GM23338 (cell line): ENCODE data around the gene MDN1. TPM values are rescaled to one million over a fixed set of nuclear protein-coding genes. Genes with fewer than 3 reads are reported as not detected.

Source experiments
- ATAC-seq: fragments of 200-7000 bp; cut with Tn5 transposase; 3 replicates; pipeline ENCODE4 v1.9.1; 2020
- DNase-seq: peaks from one replicate; pipeline ENCODE4 v3.0.0-alpha.2; 2015; ENCODE audit warnings: low spot score
- H2AFZ ChIP-seq: fragments of 200-600 bp; sonication (generic); 2 replicates; pipeline ENCODE4 v1.8.0; 2016; ENCODE audit warnings: antibody characterized with exemption, mild to moderate bottlenecking, moderate library complexity
- H3F3A ChIP-seq: fragments of 200-600 bp; sonication (generic); replicated peaks from 2 replicates; pipeline ENCODE4 v1.8.0; 2017; ENCODE audit warnings: antibody characterized with exemption, mixed run types, low read depth
- H3K27ac ChIP-seq: fragments of 200-600 bp; sonication (generic); 2 replicates; pipeline ENCODE4 v1.6.1; 2016; ENCODE audit warnings: low read depth
- H3K27me3 ChIP-seq: fragments of 200-600 bp; sonication (generic); 2 replicates; pipeline ENCODE4 v1.8.0; 2016; ENCODE audit warnings: mild to moderate bottlenecking, mixed run types, moderate library complexity; ENCODE audit not compliant: insufficient read depth
- H3K36me3 ChIP-seq: fragments of 200-600 bp; sonication (generic); 2 replicates; pipeline ENCODE4 v1.8.0; 2016; ENCODE audit warnings: mild to moderate bottlenecking; ENCODE audit not compliant: insufficient read depth
- H3K4me1 ChIP-seq: fragments of 200-600 bp; sonication (generic); 2 replicates; pipeline ENCODE4 v1.8.0; 2016; ENCODE audit warnings: mild to moderate bottlenecking, moderate library complexity; ENCODE audit not compliant: insufficient read depth
- H3K4me2 ChIP-seq: fragments of 200-600 bp; sonication (generic); 2 replicates; pipeline ENCODE4 v1.7.1; 2017; ENCODE audit warnings: mixed run types
- H3K4me3 ChIP-seq: fragments of 200-600 bp; sonication (generic); 2 replicates; pipeline ENCODE4 v1.6.1; 2016; ENCODE audit warnings: mixed run types
- H3K79me2 ChIP-seq: fragments of 200-600 bp; sonication (generic); replicated peaks from 2 replicates; pipeline ENCODE4 v1.8.0; 2017; ENCODE audit warnings: mild to moderate bottlenecking; ENCODE audit not compliant: insufficient read depth
- H3K9me2 ChIP-seq: fragments of 200-600 bp; sonication (generic); 2 replicates; pipeline ENCODE4 v1.8.0; 2017; ENCODE audit not compliant: insufficient read depth
- H4K20me1 ChIP-seq: fragments of 200-600 bp; sonication (generic); replicated peaks from 2 replicates; pipeline ENCODE4 v1.8.0; 2017; ENCODE audit warnings: mild to moderate bottlenecking; ENCODE audit not compliant: insufficient read depth
- H3K27ac Mint-ChIP-seq: 2 replicates; pipeline ENCODE4 v1.8.0; 2020; ENCODE audit warnings: inconsistent platforms, mild to moderate bottlenecking, moderate library complexity, mixed read lengths
- H3K27me3 Mint-ChIP-seq: 3 replicates; pipeline ENCODE4 v1.8.0; 2022; ENCODE audit warnings: low read depth, mild to moderate bottlenecking, moderate library complexity, mixed read lengths, inconsistent platforms; ENCODE audit not compliant: insufficient read depth, poor library complexity
- H3K36me3 Mint-ChIP-seq: 3 replicates; pipeline ENCODE4 v1.8.0; 2021; ENCODE audit warnings: low read depth, mild to moderate bottlenecking, inconsistent platforms, moderate library complexity, mixed read lengths
- H3K4me1 Mint-ChIP-seq: 3 replicates; pipeline ENCODE4 v1.8.0; 2020; ENCODE audit warnings: mild to moderate bottlenecking, inconsistent platforms, mixed read lengths
- H3K4me3 Mint-ChIP-seq: 3 replicates; pipeline ENCODE4 v1.8.0; 2021; ENCODE audit warnings: moderate library complexity, mild to moderate bottlenecking, inconsistent platforms, mixed read lengths
- H3K9me3 Mint-ChIP-seq: 3 replicates; pipeline ENCODE4 v1.8.0; 2020; ENCODE audit warnings: moderate library complexity, mild to moderate bottlenecking, inconsistent platforms, mixed read lengths
- CREB1 ChIP-seq: fragments of 250-450 bp; sonication (Bioruptor Pico); IDR thresholded peaks from 2 replicates; pipeline ENCODE4 v1.5.0; 2020; ENCODE audit warnings: low read depth, mild to moderate bottlenecking, moderate library complexity
- EZH2 ChIP-seq: fragments of 200-600 bp; sonication (generic); IDR thresholded peaks from one replicate; pipeline ENCODE4 v1.8.0; 2017; ENCODE audit warnings: antibody characterized with exemption, mild to moderate bottlenecking, low read depth; ENCODE audit not compliant: unreplicated experiment
- EZH2phosphoT487 ChIP-seq: fragments of 200-600 bp; sonication (generic); IDR thresholded peaks from one replicate; pipeline ENCODE4 v1.8.1; 2018; ENCODE audit warnings: antibody characterized with exemption; ENCODE audit not compliant: unreplicated experiment
- JUNB ChIP-seq: IDR thresholded peaks from one replicate; pipeline ENCODE4 v1.6.1; 2016; ENCODE audit warnings: antibody characterized with exemption; ENCODE audit not compliant: unreplicated experiment
- NANOG ChIP-seq: IDR thresholded peaks from 2 replicates; pipeline ENCODE4 v1.6.1; 2016; ENCODE audit warnings: antibody characterized with exemption, borderline replicate concordance
- POLR2AphosphoS5 ChIP-seq: IDR thresholded peaks from 2 replicates; pipeline ENCODE4 v1.6.1; 2016; ENCODE audit warnings: antibody characterized with exemption, low read depth
- STAT1 ChIP-seq: IDR thresholded peaks from one replicate; pipeline ENCODE4 v1.6.1; 2016; ENCODE audit warnings: antibody characterized with exemption; ENCODE audit not compliant: unreplicated experiment
- polyA plus RNA-seq: library from polyadenylated mRNA; unstranded; fragments of >200 nt; fragmentation: Nextera tagmentation; extraction: Ambion mirVana; gene quantifications from 2 replicates; pipeline ENCODE4 v1.2.1, GENCODE V29; 2016
- total RNA-seq: library from RNA; depleted of rRNA; stranded (reverse); fragments of >200 nt; shearing (Covaris generic); gene quantifications from 2 replicates; pipeline ENCODE4 v1.2.3, GENCODE V29; 2014
- TF ChIP-seq, protein P1 (sequence below): fragments of 250-450 bp; sonication (Bioruptor Pico); IDR thresholded peaks from 2 replicates; pipeline ENCODE4 v1.5.0; 2020; ENCODE audit warnings: mild to moderate bottlenecking, moderate library complexity
- TF ChIP-seq, protein P2 (sequence below): IDR thresholded peaks from 2 replicates; pipeline ENCODE4 v1.6.1; 2016; ENCODE audit warnings: antibody characterized with exemption
- TF ChIP-seq, protein P3 (sequence below), 2 experiments: fragments of 200-600 bp in 1 of 2; sonication (generic) in 1 of 2; conservative IDR thresholded peaks; 2 replicates each; pipeline versions ENCODE4 v1.5.1 to v1.6.1; 2016 to 2017; ENCODE audit warnings: antibody characterized with exemption in 2 of 2, low read depth in 2 of 2, mild to moderate bottlenecking in 2 of 2, moderate library complexity in 1 of 2
- TF ChIP-seq, protein P4 (sequence below): IDR thresholded peaks from one replicate; pipeline ENCODE4 v1.6.1; 2018; ENCODE audit warnings: antibody characterized with exemption; ENCODE audit not compliant: unreplicated experiment

MDN1 gene
- total and polyA plus RNA-seq, 2 experiments from 2014 or later, result 165 to 217 TPM

DNA sequence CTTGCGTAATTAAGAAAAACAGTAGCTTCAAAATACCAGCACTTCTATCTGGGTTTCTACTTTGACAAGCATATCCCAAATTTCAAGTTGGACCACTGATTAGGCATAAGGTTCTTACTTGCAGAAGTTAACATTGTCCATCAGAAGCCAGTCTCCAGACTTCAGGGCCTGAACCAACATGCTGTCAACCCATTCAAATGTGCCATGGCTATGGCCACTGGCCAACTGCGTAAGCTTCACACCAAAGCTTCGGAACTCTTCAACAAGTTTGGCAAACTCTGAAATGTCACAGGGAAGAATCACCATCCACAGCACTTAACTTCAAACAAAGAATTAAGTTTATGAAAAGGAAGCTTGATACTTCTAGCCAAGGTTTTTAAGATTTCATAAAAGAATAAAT is 103.1 kb downstream of the MDN1 start:
- Mint-ChIP-seq H3K36me3 (peaks cover 95% of the 10 kb centered on the region), H3K9me3 (no peaks in the 10 kb centered on the region), H3K27me3 (no peaks in the 10 kb centered on the region), H3K4me3 (no peak overlapping the region), H3K27ac (no peak overlapping the region), H3K4me1 (no peaks in the 10 kb centered on the region)
- DNase-seq (no peak), ATAC-seq (no peak)
- Histone ChIP-seq H3K4me2 (no peak overlapping the region), H3K36me3 (peaks cover 95% of the 10 kb centered on the region), H3K9me2 (no peaks in the 10 kb centered on the region), H2AFZ (no peak overlapping the region), H3K4me1 (no peaks in the 10 kb centered on the region), H4K20me1 (0 out of 2 replicates have a peak, but pooled peaks cover 6% of the 10 kb centered on the region), H3K79me2 (no peaks in the 10 kb centered on the region; the same call in 1 of the 2 replicates), H3K27ac (no peak overlapping the region), H3F3A (no peaks in the 10 kb centered on the region), H3K4me3 (no peak overlapping the region), H3K27me3 (no peaks in the 10 kb centered on the region)
- TF ChIP-seq, protein P1, sequence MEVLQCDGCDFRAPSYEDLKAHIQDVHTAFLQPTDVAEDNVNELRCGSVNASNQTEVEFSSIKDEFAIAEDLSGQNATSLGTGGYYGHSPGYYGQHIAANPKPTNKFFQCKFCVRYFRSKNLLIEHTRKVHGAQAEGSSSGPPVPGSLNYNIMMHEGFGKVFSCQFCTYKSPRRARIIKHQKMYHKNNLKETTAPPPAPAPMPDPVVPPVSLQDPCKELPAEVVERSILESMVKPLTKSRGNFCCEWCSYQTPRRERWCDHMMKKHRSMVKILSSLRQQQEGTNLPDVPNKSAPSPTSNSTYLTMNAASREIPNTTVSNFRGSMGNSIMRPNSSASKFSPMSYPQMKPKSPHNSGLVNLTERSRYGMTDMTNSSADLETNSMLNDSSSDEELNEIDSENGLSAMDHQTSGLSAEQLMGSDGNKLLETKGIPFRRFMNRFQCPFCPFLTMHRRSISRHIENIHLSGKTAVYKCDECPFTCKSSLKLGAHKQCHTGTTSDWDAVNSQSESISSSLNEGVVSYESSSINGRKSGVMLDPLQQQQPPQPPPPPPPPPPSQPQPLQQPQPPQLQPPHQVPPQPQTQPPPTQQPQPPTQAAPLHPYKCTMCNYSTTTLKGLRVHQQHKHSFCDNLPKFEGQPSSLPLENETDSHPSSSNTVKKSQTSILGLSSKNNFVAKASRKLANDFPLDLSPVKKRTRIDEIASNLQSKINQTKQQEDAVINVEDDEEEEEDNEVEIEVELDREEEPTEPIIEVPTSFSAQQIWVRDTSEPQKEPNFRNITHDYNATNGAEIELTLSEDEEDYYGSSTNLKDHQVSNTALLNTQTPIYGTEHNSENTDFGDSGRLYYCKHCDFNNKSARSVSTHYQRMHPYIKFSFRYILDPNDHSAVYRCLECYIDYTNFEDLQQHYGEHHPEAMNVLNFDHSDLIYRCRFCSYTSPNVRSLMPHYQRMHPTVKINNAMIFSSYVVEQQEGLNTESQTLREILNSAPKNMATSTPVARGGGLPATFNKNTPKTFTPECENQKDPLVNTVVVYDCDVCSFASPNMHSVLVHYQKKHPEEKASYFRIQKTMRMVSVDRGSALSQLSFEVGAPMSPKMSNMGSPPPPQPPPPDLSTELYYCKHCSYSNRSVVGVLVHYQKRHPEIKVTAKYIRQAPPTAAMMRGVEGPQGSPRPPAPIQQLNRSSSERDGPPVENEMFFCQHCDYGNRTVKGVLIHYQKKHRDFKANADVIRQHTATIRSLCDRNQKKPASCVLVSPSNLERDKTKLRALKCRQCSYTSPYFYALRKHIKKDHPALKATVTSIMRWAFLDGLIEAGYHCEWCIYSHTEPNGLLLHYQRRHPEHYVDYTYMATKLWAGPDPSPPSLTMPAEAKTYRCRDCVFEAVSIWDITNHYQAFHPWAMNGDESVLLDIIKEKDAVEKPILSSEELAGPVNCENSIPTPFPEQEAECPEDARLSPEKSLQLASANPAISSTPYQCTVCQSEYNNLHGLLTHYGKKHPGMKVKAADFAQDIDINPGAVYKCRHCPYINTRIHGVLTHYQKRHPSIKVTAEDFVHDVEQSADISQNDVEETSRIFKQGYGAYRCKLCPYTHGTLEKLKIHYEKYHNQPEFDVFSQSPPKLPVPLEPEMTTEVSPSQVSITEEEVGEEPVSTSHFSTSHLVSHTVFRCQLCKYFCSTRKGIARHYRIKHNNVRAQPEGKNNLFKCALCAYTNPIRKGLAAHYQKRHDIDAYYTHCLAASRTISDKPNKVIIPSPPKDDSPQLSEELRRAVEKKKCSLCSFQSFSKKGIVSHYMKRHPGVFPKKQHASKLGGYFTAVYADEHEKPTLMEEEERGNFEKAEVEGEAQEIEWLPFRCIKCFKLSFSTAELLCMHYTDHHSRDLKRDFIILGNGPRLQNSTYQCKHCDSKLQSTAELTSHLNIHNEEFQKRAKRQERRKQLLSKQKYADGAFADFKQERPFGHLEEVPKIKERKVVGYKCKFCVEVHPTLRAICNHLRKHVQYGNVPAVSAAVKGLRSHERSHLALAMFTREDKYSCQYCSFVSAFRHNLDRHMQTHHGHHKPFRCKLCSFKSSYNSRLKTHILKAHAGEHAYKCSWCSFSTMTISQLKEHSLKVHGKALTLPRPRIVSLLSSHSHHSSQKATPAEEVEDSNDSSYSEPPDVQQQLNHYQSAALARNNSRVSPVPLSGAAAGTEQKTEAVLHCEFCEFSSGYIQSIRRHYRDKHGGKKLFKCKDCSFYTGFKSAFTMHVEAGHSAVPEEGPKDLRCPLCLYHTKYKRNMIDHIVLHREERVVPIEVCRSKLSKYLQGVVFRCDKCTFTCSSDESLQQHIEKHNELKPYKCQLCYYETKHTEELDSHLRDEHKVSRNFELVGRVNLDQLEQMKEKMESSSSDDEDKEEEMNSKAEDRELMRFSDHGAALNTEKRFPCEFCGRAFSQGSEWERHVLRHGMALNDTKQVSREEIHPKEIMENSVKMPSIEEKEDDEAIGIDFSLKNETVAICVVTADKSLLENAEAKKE (CRISPR knock-in tag), result no peak
- TF ChIP-seq EZH2phosphoT487 (no peak), EZH2 (no peak), POLR2AphosphoS5 (no peak), STAT1 (no peak), CREB1 (no peak), JUNB (no peak), NANOG (no peak)
- TF ChIP-seq, protein P2, sequence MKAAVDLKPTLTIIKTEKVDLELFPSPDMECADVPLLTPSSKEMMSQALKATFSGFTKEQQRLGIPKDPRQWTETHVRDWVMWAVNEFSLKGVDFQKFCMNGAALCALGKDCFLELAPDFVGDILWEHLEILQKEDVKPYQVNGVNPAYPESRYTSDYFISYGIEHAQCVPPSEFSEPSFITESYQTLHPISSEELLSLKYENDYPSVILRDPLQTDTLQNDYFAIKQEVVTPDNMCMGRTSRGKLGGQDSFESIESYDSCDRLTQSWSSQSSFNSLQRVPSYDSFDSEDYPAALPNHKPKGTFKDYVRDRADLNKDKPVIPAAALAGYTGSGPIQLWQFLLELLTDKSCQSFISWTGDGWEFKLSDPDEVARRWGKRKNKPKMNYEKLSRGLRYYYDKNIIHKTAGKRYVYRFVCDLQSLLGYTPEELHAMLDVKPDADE, result no peak
- TF ChIP-seq, protein P3, sequence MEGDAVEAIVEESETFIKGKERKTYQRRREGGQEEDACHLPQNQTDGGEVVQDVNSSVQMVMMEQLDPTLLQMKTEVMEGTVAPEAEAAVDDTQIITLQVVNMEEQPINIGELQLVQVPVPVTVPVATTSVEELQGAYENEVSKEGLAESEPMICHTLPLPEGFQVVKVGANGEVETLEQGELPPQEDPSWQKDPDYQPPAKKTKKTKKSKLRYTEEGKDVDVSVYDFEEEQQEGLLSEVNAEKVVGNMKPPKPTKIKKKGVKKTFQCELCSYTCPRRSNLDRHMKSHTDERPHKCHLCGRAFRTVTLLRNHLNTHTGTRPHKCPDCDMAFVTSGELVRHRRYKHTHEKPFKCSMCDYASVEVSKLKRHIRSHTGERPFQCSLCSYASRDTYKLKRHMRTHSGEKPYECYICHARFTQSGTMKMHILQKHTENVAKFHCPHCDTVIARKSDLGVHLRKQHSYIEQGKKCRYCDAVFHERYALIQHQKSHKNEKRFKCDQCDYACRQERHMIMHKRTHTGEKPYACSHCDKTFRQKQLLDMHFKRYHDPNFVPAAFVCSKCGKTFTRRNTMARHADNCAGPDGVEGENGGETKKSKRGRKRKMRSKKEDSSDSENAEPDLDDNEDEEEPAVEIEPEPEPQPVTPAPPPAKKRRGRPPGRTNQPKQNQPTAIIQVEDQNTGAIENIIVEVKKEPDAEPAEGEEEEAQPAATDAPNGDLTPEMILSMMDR (conservative IDR thresholded peaks at IDR 0.05; ENCODE audit: low read depth in 2 of 2), result no peak
- TF ChIP-seq, protein P4, sequence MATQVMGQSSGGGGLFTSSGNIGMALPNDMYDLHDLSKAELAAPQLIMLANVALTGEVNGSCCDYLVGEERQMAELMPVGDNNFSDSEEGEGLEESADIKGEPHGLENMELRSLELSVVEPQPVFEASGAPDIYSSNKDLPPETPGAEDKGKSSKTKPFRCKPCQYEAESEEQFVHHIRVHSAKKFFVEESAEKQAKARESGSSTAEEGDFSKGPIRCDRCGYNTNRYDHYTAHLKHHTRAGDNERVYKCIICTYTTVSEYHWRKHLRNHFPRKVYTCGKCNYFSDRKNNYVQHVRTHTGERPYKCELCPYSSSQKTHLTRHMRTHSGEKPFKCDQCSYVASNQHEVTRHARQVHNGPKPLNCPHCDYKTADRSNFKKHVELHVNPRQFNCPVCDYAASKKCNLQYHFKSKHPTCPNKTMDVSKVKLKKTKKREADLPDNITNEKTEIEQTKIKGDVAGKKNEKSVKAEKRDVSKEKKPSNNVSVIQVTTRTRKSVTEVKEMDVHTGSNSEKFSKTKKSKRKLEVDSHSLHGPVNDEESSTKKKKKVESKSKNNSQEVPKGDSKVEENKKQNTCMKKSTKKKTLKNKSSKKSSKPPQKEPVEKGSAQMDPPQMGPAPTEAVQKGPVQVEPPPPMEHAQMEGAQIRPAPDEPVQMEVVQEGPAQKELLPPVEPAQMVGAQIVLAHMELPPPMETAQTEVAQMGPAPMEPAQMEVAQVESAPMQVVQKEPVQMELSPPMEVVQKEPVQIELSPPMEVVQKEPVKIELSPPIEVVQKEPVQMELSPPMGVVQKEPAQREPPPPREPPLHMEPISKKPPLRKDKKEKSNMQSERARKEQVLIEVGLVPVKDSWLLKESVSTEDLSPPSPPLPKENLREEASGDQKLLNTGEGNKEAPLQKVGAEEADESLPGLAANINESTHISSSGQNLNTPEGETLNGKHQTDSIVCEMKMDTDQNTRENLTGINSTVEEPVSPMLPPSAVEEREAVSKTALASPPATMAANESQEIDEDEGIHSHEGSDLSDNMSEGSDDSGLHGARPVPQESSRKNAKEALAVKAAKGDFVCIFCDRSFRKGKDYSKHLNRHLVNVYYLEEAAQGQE, result no peak
